GM23338 (cell line): Measurements from ENCODE around the gene LYVE1.

Source experiments
- EZH2 ChIP-seq: fragments of 200-600 bp; sonication (generic); IDR thresholded peaks from one replicate; pipeline ENCODE4 v1.8.0; 2017; ENCODE audit warnings: antibody characterized with exemption, mild to moderate bottlenecking, low read depth; ENCODE audit not compliant: unreplicated experiment
- EZH2phosphoT487 ChIP-seq: fragments of 200-600 bp; sonication (generic); IDR thresholded peaks from one replicate; pipeline ENCODE4 v1.8.1; 2018; ENCODE audit warnings: antibody characterized with exemption; ENCODE audit not compliant: unreplicated experiment
- JUNB ChIP-seq: IDR thresholded peaks from one replicate; pipeline ENCODE4 v1.6.1; 2016; ENCODE audit warnings: antibody characterized with exemption; ENCODE audit not compliant: unreplicated experiment
- POLR2AphosphoS5 ChIP-seq: IDR thresholded peaks from 2 replicates; pipeline ENCODE4 v1.6.1; 2016; ENCODE audit warnings: antibody characterized with exemption, low read depth
- STAT1 ChIP-seq: IDR thresholded peaks from one replicate; pipeline ENCODE4 v1.6.1; 2016; ENCODE audit warnings: antibody characterized with exemption; ENCODE audit not compliant: unreplicated experiment
- ZNF331 ChIP-seq: fragments of 250-450 bp; sonication (Bioruptor Pico); IDR thresholded peaks from 2 replicates; pipeline ENCODE4 v1.5.0; 2020; ENCODE audit warnings: low read depth, mild to moderate bottlenecking, moderate library complexity
- TF ChIP-seq, protein P1 (sequence below), 2 experiments: fragments of 200-600 bp in 1 of 2; sonication (generic) in 1 of 2; conservative IDR thresholded peaks; 2 replicates each; pipeline versions ENCODE4 v1.5.1 to v1.6.1; 2016 to 2017; ENCODE audit warnings: antibody characterized with exemption in 2 of 2, low read depth in 2 of 2, mild to moderate bottlenecking in 2 of 2, moderate library complexity in 1 of 2
- TF ChIP-seq, protein P2 (sequence below): IDR thresholded peaks from one replicate; pipeline ENCODE4 v1.6.1; 2018; ENCODE audit warnings: antibody characterized with exemption; ENCODE audit not compliant: unreplicated experiment

DNA sequence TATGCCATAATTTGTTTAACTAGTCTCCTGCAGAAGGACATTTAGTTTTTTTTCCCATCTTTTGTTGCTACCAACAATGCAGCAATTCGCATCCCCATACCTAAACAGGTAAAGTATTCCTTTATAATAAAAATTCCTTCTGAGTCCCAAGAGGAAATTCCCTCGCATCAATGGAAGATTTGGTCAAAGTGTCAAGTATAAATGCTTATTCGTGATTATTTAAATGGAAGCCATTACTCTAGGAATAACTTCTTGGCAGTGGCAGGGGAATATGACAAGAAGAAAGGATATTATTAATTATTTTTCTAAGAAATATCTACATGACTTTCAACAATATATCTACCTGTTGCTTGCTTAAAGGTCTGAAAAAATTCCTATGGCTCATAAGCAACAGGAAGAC lies 53.0 kb downstream of the LYVE1 start:
- TF ChIP-seq, protein P1, sequence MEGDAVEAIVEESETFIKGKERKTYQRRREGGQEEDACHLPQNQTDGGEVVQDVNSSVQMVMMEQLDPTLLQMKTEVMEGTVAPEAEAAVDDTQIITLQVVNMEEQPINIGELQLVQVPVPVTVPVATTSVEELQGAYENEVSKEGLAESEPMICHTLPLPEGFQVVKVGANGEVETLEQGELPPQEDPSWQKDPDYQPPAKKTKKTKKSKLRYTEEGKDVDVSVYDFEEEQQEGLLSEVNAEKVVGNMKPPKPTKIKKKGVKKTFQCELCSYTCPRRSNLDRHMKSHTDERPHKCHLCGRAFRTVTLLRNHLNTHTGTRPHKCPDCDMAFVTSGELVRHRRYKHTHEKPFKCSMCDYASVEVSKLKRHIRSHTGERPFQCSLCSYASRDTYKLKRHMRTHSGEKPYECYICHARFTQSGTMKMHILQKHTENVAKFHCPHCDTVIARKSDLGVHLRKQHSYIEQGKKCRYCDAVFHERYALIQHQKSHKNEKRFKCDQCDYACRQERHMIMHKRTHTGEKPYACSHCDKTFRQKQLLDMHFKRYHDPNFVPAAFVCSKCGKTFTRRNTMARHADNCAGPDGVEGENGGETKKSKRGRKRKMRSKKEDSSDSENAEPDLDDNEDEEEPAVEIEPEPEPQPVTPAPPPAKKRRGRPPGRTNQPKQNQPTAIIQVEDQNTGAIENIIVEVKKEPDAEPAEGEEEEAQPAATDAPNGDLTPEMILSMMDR (conservative IDR thresholded peaks at IDR 0.05; ENCODE audit: low read depth in 2 of 2): no peak
- TF ChIP-seq POLR2AphosphoS5 (no peak), EZH2phosphoT487 (no peak), EZH2 (no peak), JUNB (no peak), ZNF331 (CRISPR knock-in tag) (no peak), STAT1 (no peak)
- TF ChIP-seq, protein P2, sequence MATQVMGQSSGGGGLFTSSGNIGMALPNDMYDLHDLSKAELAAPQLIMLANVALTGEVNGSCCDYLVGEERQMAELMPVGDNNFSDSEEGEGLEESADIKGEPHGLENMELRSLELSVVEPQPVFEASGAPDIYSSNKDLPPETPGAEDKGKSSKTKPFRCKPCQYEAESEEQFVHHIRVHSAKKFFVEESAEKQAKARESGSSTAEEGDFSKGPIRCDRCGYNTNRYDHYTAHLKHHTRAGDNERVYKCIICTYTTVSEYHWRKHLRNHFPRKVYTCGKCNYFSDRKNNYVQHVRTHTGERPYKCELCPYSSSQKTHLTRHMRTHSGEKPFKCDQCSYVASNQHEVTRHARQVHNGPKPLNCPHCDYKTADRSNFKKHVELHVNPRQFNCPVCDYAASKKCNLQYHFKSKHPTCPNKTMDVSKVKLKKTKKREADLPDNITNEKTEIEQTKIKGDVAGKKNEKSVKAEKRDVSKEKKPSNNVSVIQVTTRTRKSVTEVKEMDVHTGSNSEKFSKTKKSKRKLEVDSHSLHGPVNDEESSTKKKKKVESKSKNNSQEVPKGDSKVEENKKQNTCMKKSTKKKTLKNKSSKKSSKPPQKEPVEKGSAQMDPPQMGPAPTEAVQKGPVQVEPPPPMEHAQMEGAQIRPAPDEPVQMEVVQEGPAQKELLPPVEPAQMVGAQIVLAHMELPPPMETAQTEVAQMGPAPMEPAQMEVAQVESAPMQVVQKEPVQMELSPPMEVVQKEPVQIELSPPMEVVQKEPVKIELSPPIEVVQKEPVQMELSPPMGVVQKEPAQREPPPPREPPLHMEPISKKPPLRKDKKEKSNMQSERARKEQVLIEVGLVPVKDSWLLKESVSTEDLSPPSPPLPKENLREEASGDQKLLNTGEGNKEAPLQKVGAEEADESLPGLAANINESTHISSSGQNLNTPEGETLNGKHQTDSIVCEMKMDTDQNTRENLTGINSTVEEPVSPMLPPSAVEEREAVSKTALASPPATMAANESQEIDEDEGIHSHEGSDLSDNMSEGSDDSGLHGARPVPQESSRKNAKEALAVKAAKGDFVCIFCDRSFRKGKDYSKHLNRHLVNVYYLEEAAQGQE: no peak
